ENCODE measurements around the gene ZBTB7C. TPM values are rescaled to one million over a fixed set of nuclear protein-coding genes. Genes with fewer than 3 reads are reported as not detected.

Gene ZBTB7C
- total RNA-seq, 1 experiment from 2014 or later = 0.84 TPM

DNA sequence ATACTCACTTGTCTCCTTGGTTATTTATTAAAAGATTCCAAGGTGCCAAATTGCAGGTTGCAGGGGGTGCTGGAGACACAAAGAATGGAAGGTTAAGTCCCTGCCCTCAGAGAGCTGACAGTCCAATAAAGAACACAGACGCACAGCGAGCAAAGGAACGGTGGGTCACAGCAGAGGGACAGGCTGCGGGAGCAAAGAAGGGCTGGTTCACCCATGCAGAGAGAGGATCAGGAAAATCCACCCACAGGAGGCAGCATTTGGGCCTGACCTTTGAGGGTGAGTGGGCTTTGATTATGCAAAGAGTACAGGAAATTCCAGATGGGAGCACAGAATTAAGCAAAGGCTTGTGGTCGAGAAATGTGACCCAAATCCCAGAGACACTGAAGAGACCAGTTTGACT, 45.0 kb downstream of the ZBTB7C start:
- DNase-seq (ENCODE audit: low read depth) = no peak
- in situ Hi-C loops (cut with HindIII; ENCODE audit: low pct_unique_long_range_greater_than_20kb, low sequenced_read_pairs) = no loop called here

DNA sequence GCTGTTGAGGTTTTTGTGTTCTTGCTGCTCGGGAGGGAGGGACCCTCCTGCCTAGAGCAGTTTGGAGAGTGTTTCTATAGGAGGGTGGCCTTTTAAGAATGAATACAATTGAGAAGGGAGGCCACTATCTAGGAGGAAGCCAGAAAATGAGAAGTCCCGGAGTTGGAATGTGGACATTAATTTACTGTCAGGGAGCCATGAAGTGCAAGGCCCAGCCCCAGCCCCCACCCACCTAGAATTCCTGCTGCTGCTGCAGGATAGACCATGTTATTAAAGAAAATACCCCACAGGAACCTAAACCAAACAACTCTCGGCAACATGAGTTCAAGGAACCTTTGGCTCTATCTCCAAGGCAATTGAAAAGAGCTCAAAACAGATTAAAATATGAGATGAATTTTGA, 46.0 kb downstream of the ZBTB7C start:
- DNase-seq (ENCODE audit: low read depth) = no peak
- in situ Hi-C loops (cut with HindIII; ENCODE audit: low pct_unique_long_range_greater_than_20kb, low sequenced_read_pairs) = no loop called here

DNA sequence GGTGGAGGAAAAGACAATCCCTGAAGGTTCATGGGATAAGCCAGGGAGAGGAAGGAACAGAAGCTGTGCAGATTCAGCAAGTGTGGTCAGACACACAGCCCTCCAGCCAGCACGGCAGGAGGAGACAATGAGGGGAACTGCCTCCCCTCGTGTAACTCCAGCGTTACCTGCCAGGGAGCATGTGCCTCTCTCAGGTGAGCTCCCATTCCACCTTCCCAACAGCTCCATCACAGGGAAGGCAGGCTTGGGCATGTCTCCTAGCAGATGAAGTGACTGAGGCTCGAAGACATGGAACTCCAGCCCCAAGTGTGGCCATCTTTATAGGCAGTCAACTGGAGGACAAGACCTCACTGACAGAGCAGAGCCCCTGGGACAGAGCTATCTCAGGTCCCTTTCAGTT, 47.4 kb downstream of the ZBTB7C start:
- no peak for DNase-seq (ENCODE audit: low read depth)
- in situ Hi-C loops (cut with HindIII; ENCODE audit: low pct_unique_long_range_greater_than_20kb, low sequenced_read_pairs) = no loop called here

DNA sequence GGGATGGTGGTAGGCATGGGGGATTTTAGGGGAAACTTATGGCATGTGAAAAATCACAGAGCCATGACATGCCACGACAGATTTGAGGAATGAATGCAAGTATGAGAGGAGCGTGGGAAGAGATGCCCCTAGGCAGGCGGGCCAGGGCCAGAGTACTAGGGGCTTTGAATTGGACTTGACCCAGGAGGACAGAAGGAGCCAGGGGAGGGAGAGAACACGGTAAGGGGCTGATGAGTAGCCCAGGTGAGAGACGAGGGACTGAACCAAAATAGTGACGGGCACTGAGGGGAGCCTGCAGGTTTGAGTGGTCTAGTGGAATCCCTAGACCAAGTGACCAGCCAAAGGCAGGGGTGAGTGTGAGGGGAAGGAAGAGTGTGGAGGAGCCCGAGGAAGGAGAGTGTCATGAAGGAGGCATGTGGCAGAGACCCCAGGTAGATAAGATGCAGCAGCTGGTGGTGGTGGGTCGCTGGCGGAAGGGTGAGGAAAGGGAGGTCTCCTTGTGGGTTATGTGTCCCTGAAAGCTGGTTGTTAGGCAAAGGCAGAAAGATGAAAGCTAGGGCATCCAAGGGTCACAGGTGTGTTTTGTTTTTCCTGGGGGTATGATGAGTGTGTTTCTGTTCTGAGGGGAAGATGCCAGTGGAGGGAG, 48.7 kb downstream of the ZBTB7C start:
- in situ Hi-C loops (cut with HindIII; ENCODE audit: low pct_unique_long_range_greater_than_20kb, low sequenced_read_pairs) = no loop called here
- no peak for DNase-seq (ENCODE audit: low read depth)

DNA sequence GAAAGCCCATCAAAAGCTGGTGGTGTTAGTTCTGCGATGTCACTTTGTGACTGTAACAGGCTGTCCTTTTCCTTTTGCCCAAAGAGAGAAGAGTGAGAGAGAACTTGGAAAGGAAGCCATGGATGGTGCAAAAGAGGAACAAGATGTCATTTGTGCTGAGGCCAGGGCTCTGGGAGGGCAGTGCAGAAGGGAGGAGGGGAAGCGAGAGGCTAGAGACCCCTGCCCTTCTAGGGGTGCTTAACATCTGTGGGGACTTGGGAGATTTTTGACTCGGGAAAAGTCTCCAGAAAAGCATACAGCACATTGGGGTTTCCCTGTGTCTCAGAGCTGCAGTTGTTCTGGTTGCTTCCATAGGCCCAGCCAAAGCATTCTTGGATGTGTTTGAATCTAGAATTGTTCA, 49.6 kb downstream of the ZBTB7C start:
- no peak for DNase-seq (ENCODE audit: low read depth)
- in situ Hi-C loops (cut with HindIII; ENCODE audit: low pct_unique_long_range_greater_than_20kb, low sequenced_read_pairs) = no loop called here

DNA sequence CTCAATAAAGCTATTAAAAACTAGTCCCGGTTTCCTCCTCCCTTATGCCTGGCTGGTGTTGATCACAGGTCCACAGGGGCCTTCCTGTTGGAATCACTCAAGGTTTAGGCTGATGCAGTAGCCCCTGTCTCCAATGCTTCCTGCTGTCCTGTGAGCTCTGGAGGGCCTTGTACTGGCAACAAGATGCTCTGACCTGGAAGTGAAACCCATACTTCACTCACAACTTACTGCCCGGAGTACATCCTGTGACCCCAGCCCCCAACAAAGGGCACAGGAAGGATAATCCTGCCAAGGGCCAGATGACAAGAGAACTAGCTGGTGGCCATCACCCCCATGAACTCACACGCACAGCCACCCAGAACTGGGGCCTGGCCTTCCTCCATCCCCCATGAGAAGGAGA, 50.3 kb downstream of the ZBTB7C start:
- no peak for DNase-seq (ENCODE audit: low read depth)
- in situ Hi-C loops (cut with HindIII; ENCODE audit: low pct_unique_long_range_greater_than_20kb, low sequenced_read_pairs) = no loop called here

DNA sequence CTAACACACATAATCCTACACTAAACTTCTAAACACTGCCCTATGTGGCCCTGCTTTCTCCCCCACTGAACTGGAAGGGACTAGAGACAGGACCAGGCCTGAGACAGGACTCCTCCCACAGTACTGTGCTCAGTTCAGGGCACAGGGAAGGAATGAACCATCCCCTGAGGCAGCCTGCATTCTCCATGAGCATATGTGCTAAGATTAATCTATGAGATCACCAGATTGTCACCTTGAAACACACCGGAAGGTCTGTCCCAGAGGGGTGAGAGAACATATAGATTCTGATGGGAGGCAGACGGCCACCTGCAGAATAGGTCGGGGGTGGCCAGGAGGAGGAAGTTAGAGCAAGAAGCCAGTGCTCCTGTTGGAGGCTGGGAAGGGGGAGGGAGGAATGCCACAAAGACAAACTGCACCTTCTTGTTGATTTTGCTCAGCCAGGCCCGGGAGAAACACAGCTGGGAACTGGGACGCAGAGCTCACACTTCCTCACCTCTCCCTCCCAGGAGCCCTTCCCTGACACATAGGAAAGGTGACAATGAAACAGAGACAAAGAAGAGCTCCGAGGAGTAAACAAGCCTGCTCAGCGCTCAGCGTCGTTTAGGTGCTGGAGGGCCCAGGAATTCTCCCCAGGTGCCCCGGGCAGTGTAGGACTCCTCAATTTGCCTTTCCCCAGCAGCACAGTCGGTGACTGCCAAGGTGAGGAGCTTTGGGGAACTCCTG, 52.1 kb downstream of the ZBTB7C start:
- in situ Hi-C loops (cut with HindIII; ENCODE audit: low pct_unique_long_range_greater_than_20kb, low sequenced_read_pairs) = no loop called here
- no peak for DNase-seq (ENCODE audit: low read depth)

DNA sequence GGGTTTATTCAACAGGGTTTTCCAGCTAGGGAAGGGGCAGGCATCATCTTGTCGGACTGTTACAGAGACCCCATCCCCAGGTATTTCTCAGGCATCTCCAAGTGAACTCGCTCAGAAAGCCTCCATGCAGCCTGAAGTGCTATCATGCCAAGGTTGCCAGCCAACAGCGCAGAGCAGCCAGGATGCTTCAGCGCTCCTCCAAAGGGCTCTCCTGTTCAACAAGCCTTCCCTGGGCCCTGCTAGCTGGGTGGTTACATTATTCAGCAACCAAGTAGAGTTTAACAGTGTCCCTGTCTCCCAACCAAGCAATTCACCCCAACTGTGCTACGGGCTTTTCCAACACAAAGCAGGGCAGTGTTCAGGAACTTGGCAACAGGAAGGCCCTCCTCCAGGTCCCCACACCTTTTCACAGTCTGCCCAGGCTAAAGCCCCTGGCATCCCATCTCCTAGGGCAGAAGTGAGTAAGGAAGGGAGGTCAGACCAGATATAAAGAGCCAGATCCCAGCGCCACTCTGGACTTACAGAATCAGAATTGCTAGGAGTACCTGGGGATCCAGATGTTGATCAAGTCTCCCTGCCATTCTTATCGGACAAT, 52.9 kb downstream of the ZBTB7C start:
- in situ Hi-C loops (cut with HindIII; ENCODE audit: low pct_unique_long_range_greater_than_20kb, low sequenced_read_pairs) = no loop called here

DNA sequence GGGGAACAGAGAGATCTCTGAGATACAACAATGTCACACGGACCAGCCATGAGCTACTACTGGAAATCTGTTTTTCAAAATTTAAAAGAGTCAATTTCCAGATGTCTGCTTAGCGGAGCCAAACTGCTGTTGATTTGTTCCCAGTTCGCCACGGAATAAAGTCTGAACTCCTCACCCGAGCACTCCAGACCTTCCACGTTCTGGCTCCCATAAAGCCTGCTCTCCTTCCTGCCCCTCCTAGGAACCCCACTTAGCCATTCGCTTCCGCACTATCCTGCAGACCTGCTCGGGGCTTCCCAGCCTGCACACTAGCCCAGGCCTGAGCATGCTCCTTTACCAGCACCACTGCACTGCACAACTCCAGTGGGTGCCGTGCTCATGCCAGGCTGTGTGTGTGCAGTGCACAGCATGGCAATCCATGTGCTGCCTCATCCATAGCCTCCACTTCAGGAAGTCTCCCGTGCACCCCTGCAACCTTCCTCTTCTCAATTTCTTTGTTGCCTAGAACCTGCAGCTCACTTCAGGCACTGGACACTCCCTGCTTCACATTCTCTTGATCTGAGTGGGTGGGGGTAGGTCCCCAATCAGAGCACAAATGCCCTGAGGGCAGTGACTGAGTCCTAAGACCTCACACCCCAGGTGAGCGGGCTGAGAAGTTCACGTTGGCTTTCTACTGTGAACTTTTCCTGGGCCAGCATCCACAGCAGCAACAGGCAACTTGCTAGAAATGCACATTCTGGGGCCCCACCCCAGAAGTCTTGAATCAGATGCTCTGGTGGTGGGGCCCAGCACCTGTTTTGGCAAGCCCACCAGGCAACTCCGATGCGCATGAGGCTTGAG, 53.7 kb downstream of the ZBTB7C start:
- in situ Hi-C loops (cut with HindIII; ENCODE audit: low pct_unique_long_range_greater_than_20kb, low sequenced_read_pairs) = no loop called here

More for the DNA sequence above, 52.9 kb downstream of the ZBTB7C start:
- no peak for DNase-seq (ENCODE audit: low read depth)

DNA sequence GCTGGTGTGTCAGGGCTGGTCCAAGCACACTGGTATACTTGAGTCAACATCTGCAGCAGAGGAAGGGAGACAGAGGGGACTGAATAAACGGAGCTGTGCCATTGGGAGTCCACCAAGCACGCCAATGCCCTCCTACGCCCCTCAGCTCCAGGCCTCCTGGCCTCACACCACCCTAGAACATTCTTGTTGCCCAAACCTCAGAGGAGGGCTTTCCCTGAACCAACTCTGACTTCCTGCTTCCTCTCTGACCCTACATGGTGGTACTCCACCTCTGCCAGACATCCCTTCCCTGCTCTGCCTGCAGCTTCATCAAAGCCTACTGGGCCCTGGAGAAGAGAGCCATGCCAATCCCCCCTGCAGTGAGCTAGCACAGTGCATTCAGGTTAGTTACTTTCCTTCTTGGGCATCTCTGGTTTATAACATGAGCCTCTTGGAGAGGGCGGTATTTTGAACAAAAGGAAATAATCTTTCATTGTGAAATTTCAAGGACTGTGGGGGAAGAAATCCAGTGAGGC, 54.4 kb downstream of the ZBTB7C start:
- no peak for DNase-seq (ENCODE audit: low read depth)
- in situ Hi-C loops (cut with HindIII; ENCODE audit: low pct_unique_long_range_greater_than_20kb, low sequenced_read_pairs) = no loop called here

More for the DNA sequence above, 53.7 kb downstream of the ZBTB7C start:
- no peak for DNase-seq (ENCODE audit: low read depth)

DNA sequence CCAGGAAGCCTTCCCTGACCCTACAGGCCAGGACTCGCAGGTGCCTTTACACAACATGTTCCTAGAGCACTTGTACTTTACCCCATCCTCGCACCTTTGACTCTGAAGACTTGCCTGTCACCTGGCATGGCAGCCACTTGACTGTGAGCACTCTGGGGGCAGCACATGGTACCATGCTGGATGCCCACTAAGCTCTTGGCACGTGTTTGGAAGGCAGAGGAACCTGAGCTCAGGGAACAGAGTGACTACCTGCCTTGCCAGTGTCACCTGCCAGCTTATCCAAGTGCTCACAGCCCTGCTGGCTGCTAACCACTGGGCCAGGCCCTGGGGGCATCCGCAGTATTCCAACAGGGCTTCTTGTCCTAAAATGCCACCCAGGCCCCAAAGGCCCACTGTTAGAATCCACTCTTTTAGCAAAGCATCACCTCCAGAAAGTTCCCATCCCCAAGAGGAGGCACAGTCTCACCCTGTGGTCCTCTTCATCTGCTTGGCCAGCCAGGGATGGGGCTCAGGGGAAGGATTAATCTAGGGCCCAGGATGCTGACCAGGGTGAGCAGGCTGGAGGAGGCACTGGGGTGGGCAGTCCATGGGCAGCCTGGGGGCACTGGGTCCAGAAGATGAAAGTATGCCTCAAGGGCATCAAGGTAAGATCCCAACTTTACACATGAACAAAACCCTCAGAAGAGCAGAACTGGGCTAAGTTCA, 57.0 kb downstream of the ZBTB7C start:
- in situ Hi-C loops (cut with HindIII; ENCODE audit: low pct_unique_long_range_greater_than_20kb, low sequenced_read_pairs) = no loop called here
- no peak for DNase-seq (ENCODE audit: low read depth)

DNA sequence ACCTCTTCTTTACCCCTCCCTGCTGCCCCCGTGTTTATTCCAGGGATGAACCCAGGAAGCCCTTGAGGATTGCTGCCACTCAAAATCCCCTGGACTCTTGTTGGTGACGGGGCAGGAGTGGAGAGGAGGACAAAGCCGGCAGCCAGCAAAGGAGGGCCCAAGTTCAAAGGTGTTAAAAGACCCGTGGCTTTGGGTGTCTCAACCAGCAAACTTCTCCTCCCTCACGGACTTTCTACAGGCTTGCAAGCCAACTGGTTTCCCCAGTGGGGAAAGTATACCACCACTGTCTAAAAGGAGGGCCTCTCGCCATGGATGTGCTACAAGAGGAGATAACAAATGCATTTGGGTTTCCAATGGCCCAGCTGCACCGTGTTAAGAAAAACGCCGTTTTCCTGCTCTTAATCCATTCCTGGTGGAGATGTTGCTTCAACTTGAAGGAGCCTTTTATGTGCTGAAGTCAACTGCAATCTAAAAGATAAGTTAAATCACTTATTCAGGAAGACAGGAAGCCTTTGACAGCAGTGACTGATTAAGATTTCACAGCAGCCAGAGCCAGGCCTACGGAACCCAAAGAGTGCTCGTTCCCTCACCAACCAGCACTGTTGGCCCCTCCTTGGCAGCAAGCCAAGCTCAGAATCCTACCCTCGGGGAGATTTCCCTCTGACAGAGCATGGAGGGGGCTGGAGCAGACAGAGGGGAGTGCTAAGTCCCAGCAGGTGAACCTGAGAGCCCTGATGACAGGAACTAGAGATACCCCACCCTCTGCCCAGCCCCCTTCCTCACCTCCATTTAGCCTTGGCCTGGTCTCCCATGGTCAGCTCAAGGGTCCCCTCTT, 57.8 kb downstream of the ZBTB7C start:
- in situ Hi-C loops (cut with HindIII; ENCODE audit: low pct_unique_long_range_greater_than_20kb, low sequenced_read_pairs) = no loop called here
- DNase-seq (ENCODE audit: low read depth) = no peak

DNA sequence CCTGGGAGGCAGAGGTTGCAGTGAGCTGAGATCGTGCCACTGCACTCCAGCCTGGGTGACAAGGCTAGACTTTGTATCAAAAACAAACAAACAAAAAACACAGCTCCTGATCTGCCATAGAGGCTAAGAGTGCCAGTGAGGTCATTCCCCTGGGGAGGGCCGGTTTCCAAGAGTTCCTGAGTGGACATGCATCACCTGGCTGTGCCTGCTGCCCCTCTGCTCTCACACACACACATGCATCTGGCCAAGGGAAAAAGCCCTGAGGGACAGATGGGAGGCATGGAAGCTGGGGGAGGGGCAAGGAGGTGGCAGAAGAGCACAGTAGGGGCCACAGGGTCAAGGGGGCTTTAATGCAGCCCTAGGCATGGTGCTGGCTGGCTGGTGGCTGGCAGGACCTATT, 60.4 kb downstream of the ZBTB7C start:
- in situ Hi-C loops (cut with HindIII; ENCODE audit: low pct_unique_long_range_greater_than_20kb, low sequenced_read_pairs) = no loop called here
- DNase-seq (ENCODE audit: low read depth) = no peak

DNA sequence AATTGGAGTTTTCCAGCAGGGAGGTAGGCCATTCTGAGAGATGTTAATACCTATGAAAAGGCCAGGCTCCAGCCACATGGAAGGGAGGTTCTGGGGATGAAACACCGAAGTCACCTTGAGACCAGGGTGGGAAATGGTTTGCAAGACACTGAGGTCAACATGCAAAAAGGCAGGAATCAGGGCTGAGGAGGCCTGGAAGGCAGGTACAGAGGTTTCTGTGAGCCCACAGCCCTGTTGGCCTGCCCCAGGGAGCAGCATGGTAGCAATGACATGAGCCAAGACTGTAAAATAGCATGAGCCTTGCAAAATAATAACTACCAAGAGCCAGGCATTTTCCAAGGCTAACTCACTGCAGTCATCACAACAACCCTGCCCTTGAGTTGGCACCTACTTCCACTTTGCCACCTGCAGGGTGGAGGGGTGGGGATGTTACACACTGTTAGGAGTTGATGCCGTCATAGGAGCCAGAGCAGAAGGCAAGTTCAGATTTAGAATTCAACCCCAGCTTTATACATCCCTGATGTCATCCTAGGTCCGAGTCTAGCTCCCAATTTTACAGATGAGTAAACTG, 61.3 kb downstream of the ZBTB7C start:
- in situ Hi-C loops (cut with HindIII; ENCODE audit: low pct_unique_long_range_greater_than_20kb, low sequenced_read_pairs) = no loop called here
- no peak for DNase-seq (ENCODE audit: low read depth)

DNA sequence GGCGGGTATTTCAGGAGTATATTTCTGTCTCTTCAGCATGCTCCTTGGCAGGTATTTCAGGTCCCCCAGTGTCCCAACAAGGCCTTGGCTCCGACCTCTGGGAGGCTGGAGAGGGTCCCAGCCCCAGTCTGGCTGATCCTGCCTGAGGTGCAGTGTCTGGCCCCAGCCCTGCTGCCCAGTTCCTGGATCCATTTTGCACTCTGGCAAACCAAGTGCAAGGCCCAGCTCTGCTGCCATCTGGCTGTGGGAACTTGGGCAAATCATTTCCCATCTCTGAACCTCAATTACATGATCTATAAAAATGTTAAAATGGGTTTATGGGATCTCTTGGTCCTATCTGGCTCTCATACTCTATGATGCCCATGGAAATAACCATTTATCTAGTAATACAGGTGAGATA, 63.6 kb downstream of the ZBTB7C start:
- DNase-seq (ENCODE audit: low read depth) = no peak
- in situ Hi-C loops (cut with HindIII; ENCODE audit: low pct_unique_long_range_greater_than_20kb, low sequenced_read_pairs) = no loop called here

DNA sequence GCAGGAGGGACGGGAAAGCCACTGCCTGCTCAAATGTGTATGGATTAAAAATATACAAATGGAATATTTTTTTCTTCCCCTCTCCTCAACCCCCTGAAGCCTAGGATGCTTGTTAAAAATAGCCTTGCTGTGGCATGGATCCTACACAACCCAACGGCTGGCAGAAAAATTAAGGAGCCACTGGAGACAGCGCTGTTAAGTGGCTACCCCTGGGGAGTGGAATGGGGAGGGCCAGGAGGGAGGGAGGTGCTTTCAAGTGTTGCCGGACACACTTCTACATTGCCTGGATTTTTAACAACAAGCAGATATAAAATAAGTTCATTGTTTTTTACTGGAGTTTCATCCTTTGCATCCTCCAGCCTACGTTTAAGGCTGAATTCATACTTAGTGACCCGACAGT, 66.6 kb downstream of the ZBTB7C start:
- in situ Hi-C loops (cut with HindIII; ENCODE audit: low pct_unique_long_range_greater_than_20kb, low sequenced_read_pairs) = no loop called here

DNA sequence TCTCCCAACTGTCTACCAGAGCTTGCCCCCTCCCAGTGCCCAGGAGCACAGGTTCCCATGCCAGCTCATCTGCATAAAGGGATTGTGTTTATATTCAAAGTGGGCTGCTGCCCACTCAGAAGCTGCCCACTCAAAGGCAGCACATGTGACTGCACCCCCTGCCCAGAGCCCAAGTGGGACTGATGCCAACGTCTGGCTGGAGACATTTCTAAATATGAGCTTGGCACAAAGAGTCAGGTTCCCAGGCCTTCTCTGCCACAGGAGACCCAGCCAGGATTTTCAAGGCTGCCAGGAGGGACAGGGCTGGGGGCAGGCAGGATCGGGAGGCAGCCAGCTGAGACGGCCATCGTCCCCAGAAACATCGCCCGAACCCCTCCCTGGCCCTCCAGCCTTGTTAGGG, 67.1 kb downstream of the ZBTB7C start:
- in situ Hi-C loops (cut with HindIII; ENCODE audit: low pct_unique_long_range_greater_than_20kb, low sequenced_read_pairs) = no loop called here
- DNase-seq (ENCODE audit: low read depth) = no peak

More for the DNA sequence above, 66.6 kb downstream of the ZBTB7C start:
- DNase-seq (ENCODE audit: low read depth) = no peak
